HepG2 (cell line): ENCODE results near the gene RTN4RL2. TPM values are rescaled to one million over a fixed set of nuclear protein-coding genes. Genes with fewer than 3 reads are reported as not detected.

Experiments used
- DPF2 ChIP-seq: sonication (generic); formaldehyde crosslinking; IDR thresholded peaks from 2 replicates; pipeline ENCODE4 v1.4.0; 2020; ENCODE audit warnings: mild to moderate bottlenecking, low read depth, missing genetic modification reagents, borderline replicate concordance
- ESRRA ChIP-seq: sonication (generic); formaldehyde crosslinking; IDR thresholded peaks from 2 replicates; pipeline ENCODE4 v1.5.1; 2020; ENCODE audit warnings: mild to moderate bottlenecking, low read depth, missing genetic modification reagents
- GABPB1 ChIP-seq: IDR thresholded peaks from 2 replicates; pipeline ENCODE4 v1.6.1; 2016; ENCODE audit warnings: mild to moderate bottlenecking, missing genetic modification reagents, moderate library complexity, missing compliant biosample characterization
- GPN1 ChIP-seq: sonication (generic); formaldehyde crosslinking; IDR thresholded peaks from 2 replicates; pipeline ENCODE4 v1.5.1; 2020; ENCODE audit warnings: missing genetic modification reagents, borderline replicate concordance
- NFKB2 ChIP-seq: sonication (generic); formaldehyde crosslinking; IDR thresholded peaks from 2 replicates; pipeline ENCODE4 v1.4.0; 2020; ENCODE audit warnings: missing genetic modification reagents, borderline replicate concordance
- PHF21A ChIP-seq: sonication (generic); formaldehyde crosslinking; IDR thresholded peaks from 2 replicates; pipeline ENCODE4 v1.5.0; 2020; ENCODE audit warnings: mild to moderate bottlenecking, missing genetic modification reagents
- PTBP1 ChIP-seq: fragments of 200-400 bp; formaldehyde crosslinking; IDR thresholded peaks from 2 replicates; pipeline ENCODE4 v1.6.1; 2018; ENCODE audit warnings: low read length, low read depth; ENCODE audit not compliant: poor library complexity, severe bottlenecking
- RFX3 ChIP-seq: IDR thresholded peaks from 2 replicates; pipeline ENCODE4 v1.6.1; 2016; ENCODE audit warnings: missing biosample characterization, missing genetic modification reagents
- SALL1 ChIP-seq: sonication (generic); formaldehyde crosslinking; IDR thresholded peaks from 2 replicates; pipeline ENCODE4 v1.8.0; 2022; ENCODE audit warnings: mild to moderate bottlenecking, missing genetic modification reagents
- SMAD9 ChIP-seq: sonication (generic); formaldehyde crosslinking; IDR thresholded peaks from 2 replicates; pipeline ENCODE4 v1.5.1; 2020; ENCODE audit warnings: mild to moderate bottlenecking, missing genetic modification reagents
- THAP11 ChIP-seq: IDR thresholded peaks from 2 replicates; pipeline ENCODE4 v1.6.1; 2016; ENCODE audit warnings: missing biosample characterization, missing genetic modification reagents
- ZMYM3 ChIP-seq: sonication (generic); formaldehyde crosslinking; IDR thresholded peaks from 2 replicates; pipeline ENCODE4 v1.5.1; 2020; ENCODE audit warnings: mild to moderate bottlenecking, missing genetic modification reagents
- ZNF329 ChIP-seq: sonication (generic); formaldehyde crosslinking; IDR thresholded peaks from 2 replicates; pipeline ENCODE4 v1.9.0; 2021; ENCODE audit warnings: low read depth, mild to moderate bottlenecking, missing genetic modification reagents
- ZNF563 ChIP-seq: sonication (generic); formaldehyde crosslinking; IDR thresholded peaks from 2 replicates; pipeline ENCODE4 v1.8.0; 2022; ENCODE audit warnings: mild to moderate bottlenecking, moderate library complexity, missing genetic modification reagents
- ZNF569 ChIP-seq: sonication (generic); formaldehyde crosslinking; IDR thresholded peaks from 2 replicates; pipeline ENCODE4 v1.5.0; 2020; ENCODE audit warnings: mild to moderate bottlenecking, missing genetic modification reagents, moderate library complexity, borderline replicate concordance
- polyA plus RNA-seq, 8 experiments: library from polyadenylated mRNA; depleted of rRNA in 3 of 8; stranded (reverse) in 7 of 8; unstranded in 1 of 8; fragments of >200 nt; fragmentation: Illumina TruSeq in 4 of 8; extraction: Trizol in 4 of 8; gene quantifications; 2 replicates each; pipeline versions ENCODE4 v1.2.1 to v1.2.3, GENCODE V29; 2011 to 2016; ENCODE audit warnings: low read depth in 4 of 8, missing spikeins in 1 of 8, mixed read lengths in 1 of 8; ENCODE audit not compliant: insufficient read depth in 1 of 8
- total RNA-seq, 5 experiments: library from RNA; depleted of rRNA; stranded (reverse); fragments of >200 nt; fragmentation: Illumina TruSeq; extraction: Trizol; gene quantifications; 2 replicates each; pipeline ENCODE4 v1.2.3, GENCODE V29; 2016; ENCODE audit warnings: low read depth in 1 of 5
- TF ChIP-seq, protein P1 (sequence below): sonication (generic); formaldehyde crosslinking; IDR thresholded peaks from 2 replicates; pipeline ENCODE4 v1.8.0; 2022; ENCODE audit warnings: mild to moderate bottlenecking, missing genetic modification reagents
- TF ChIP-seq, protein P2 (sequence below): sonication (generic); formaldehyde crosslinking; conservative IDR thresholded peaks from 2 replicates; pipeline ENCODE4 v1.8.0; 2022; ENCODE audit warnings: missing genetic modification reagents
- TF ChIP-seq, protein P3 (sequence below): sonication (generic); formaldehyde crosslinking; IDR thresholded peaks from 2 replicates; pipeline ENCODE4 v1.4.0; 2020; ENCODE audit warnings: missing genetic modification reagents
- TF ChIP-seq, protein P4 (sequence below): sonication (generic); formaldehyde crosslinking; IDR thresholded peaks from 2 replicates; pipeline ENCODE4 v1.4.0; 2020; ENCODE audit warnings: mild to moderate bottlenecking, low read depth, missing genetic modification reagents
- TF ChIP-seq, protein P5 (sequence below): sonication (generic); formaldehyde crosslinking; IDR thresholded peaks from 2 replicates; pipeline ENCODE4 v1.5.0; 2020; ENCODE audit warnings: mild to moderate bottlenecking, missing genetic modification reagents, borderline replicate concordance

RTN4RL2 gene
- total and polyA plus RNA-seq, 2 of the 13 experiments (the other 11 are each of a cell fraction or from before 2014, with no cell fraction given) = 1.3 to 4.3 TPM

DNA sequence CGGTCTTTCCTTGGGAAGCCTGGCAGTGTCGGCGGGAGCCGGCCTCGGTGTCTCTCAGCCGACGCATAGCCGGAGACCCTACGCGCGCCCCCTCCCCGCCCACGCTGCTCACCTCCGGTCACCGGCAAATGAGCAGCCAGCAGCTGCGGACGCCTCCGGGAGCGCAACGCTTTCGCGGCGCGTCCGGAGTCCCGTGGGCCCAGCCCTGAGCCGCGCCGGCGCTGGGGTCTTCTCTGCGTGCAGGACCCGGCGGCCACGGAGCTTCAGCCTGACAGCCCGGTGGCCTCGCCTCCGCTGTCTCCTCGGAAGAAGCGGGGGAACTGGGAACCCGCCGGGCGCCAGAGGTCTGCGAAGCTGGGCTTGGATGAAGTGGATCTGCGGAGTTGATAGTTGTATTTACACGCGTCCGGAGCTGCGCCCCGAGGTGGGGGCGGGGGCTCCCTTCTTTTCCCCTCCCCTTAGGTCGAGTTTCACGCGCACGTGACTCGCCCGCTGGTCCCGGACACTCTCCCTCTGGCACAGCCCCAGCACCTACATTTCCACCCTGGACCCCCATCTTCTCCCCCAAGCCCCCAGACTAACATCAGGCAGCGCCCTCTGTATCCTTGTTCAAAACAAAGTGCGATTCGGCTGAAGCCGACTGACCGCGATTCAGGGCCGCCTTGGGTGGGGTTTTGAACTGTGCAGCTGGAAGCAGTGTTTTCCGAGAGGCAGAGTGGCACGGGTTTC is 55.2 kb downstream of the RTN4RL2 start, which contains the start of gene SLC43A1 (continued):
- TF ChIP-seq, protein P1, sequence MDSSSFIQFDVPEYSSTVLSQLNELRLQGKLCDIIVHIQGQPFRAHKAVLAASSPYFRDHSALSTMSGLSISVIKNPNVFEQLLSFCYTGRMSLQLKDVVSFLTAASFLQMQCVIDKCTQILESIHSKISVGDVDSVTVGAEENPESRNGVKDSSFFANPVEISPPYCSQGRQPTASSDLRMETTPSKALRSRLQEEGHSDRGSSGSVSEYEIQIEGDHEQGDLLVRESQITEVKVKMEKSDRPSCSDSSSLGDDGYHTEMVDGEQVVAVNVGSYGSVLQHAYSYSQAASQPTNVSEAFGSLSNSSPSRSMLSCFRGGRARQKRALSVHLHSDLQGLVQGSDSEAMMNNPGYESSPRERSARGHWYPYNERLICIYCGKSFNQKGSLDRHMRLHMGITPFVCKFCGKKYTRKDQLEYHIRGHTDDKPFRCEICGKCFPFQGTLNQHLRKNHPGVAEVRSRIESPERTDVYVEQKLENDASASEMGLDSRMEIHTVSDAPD (CRISPR knock-in tag) = 0 out of 2 replicates have a peak, but pooled peaks have one; percentile 18
- TF ChIP-seq, protein P2, sequence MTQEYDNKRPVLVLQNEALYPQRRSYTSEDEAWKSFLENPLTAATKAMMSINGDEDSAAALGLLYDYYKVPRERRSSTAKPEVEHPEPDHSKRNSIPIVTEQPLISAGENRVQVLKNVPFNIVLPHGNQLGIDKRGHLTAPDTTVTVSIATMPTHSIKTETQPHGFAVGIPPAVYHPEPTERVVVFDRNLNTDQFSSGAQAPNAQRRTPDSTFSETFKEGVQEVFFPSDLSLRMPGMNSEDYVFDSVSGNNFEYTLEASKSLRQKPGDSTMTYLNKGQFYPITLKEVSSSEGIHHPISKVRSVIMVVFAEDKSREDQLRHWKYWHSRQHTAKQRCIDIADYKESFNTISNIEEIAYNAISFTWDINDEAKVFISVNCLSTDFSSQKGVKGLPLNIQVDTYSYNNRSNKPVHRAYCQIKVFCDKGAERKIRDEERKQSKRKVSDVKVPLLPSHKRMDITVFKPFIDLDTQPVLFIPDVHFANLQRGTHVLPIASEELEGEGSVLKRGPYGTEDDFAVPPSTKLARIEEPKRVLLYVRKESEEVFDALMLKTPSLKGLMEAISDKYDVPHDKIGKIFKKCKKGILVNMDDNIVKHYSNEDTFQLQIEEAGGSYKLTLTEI (CRISPR knock-in tag) = no peak
- TF ChIP-seq ZNF563 (CRISPR knock-in tag) (no peak; the same call in 1 of the 2 replicates), ESRRA (CRISPR knock-in tag) (peak; percentile 14; the same call in 1 of the 2 replicates), GABPB1 (CRISPR knock-in tag) (peak; percentile 65; the same call in 1 of the 2 replicates), PTBP1 (no peak), ZMYM3 (CRISPR knock-in tag) (no peak), SMAD9 (CRISPR knock-in tag) (0 out of 2 replicates have a peak, but pooled peaks have one; percentile 15), GPN1 (no peak), THAP11 (CRISPR knock-in tag) (0 out of 2 replicates have a peak, but pooled peaks have one; percentile 43), RFX3 (CRISPR knock-in tag) (no peak), SALL1 (CRISPR knock-in tag) (peak; percentile 73), PHF21A (CRISPR knock-in tag) (no peak), ZNF329 (no peak), ZNF569 (CRISPR knock-in tag) (no peak), DPF2 (CRISPR knock-in tag) (no peak), NFKB2 (CRISPR knock-in tag) (peak; percentile 69; the same call in 1 of the 2 replicates)
- TF ChIP-seq, protein P3, sequence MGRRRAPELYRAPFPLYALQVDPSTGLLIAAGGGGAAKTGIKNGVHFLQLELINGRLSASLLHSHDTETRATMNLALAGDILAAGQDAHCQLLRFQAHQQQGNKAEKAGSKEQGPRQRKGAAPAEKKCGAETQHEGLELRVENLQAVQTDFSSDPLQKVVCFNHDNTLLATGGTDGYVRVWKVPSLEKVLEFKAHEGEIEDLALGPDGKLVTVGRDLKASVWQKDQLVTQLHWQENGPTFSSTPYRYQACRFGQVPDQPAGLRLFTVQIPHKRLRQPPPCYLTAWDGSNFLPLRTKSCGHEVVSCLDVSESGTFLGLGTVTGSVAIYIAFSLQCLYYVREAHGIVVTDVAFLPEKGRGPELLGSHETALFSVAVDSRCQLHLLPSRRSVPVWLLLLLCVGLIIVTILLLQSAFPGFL (CRISPR knock-in tag) = no peak
- TF ChIP-seq, protein P4, sequence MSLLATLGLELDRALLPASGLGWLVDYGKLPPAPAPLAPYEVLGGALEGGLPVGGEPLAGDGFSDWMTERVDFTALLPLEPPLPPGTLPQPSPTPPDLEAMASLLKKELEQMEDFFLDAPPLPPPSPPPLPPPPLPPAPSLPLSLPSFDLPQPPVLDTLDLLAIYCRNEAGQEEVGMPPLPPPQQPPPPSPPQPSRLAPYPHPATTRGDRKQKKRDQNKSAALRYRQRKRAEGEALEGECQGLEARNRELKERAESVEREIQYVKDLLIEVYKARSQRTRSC (CRISPR knock-in tag) = 0 out of 2 replicates have a peak, but pooled peaks have one; percentile 29
- TF ChIP-seq, protein P5, sequence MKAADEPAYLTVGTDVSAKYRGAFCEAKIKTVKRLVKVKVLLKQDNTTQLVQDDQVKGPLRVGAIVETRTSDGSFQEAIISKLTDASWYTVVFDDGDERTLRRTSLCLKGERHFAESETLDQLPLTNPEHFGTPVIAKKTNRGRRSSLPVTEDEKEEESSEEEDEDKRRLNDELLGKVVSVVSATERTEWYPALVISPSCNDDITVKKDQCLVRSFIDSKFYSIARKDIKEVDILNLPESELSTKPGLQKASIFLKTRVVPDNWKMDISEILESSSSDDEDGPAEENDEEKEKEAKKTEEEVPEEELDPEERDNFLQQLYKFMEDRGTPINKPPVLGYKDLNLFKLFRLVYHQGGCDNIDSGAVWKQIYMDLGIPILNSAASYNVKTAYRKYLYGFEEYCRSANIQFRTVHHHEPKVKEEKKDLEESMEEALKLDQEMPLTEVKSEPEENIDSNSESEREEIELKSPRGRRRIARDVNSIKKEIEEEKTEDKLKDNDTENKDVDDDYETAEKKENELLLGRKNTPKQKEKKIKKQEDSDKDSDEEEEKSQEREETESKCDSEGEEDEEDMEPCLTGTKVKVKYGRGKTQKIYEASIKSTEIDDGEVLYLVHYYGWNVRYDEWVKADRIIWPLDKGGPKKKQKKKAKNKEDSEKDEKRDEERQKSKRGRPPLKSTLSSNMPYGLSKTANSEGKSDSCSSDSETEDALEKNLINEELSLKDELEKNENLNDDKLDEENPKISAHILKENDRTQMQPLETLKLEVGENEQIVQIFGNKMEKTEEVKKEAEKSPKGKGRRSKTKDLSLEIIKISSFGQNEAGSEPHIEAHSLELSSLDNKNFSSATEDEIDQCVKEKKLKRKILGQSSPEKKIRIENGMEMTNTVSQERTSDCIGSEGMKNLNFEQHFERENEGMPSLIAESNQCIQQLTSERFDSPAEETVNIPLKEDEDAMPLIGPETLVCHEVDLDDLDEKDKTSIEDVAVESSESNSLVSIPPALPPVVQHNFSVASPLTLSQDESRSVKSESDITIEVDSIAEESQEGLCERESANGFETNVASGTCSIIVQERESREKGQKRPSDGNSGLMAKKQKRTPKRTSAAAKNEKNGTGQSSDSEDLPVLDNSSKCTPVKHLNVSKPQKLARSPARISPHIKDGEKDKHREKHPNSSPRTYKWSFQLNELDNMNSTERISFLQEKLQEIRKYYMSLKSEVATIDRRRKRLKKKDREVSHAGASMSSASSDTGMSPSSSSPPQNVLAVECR = peak; percentile 67
